ENCODE measurements around the gene TACR2. TPM values are rescaled to one million over a fixed set of nuclear protein-coding genes. Genes with fewer than 3 reads are reported as not detected.

The TACR2 gene
- total RNA-seq, 4 donors from 2014 or later = 0.25 to 1.2 (median 0.63) TPM

DNA sequence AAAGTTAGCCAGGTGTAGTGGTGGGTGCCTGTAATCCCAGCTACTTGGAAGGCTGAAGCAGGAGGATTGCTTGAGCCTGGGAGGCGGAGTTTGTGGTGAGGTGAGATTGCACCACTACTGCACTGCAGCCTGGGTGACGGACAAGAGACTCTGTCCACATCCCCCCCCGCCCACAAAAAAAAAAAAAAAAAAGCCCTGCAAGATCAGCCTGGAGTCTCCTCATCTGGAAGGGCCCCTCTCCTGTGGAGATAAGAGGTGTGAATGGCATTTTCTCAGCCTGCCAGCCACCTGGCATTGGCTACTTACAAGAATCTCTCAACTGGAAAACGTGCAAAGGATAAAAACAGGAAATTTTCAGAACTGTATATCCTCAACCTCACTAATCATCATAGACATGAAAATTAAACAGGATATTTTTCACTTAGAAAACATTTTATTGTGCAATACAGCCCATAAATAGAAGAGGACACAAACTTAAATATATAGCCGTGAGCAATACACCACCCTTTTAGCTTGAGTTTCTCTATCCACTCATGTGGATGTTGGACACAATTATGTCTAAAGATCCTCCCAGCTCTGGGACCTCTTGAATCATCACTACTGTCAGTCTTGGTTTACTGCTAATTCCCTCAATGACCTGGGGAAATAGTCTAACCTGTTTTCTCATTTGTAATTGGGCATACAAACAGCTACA, 23.2 kb upstream of the TACR2 start:
- DNase-seq (ENCODE audit: low spot score in 2 of 2) = peak in 1 of 2 donors; percentile 39
- Histone ChIP-seq H3K4me3 (no peak overlapping the region), H3K4me1 (peaks cover 29% of the 10 kb centered on the region), H3K9me3 (no peaks in the 10 kb centered on the region), H3K27ac (no peak overlapping the region), H3K27me3 (no peaks in the 10 kb centered on the region), H3K36me3 (no peaks in the 10 kb centered on the region)
- TF ChIP-seq POLR2A (IDR thresholded peaks at IDR 0.05) (no peak), EP300 (IDR thresholded peaks at IDR 0.05) (no peak), POLR2AphosphoS5 (IDR thresholded peaks at IDR 0.05) (no peak)
- TF ChIP-seq, protein P1, sequence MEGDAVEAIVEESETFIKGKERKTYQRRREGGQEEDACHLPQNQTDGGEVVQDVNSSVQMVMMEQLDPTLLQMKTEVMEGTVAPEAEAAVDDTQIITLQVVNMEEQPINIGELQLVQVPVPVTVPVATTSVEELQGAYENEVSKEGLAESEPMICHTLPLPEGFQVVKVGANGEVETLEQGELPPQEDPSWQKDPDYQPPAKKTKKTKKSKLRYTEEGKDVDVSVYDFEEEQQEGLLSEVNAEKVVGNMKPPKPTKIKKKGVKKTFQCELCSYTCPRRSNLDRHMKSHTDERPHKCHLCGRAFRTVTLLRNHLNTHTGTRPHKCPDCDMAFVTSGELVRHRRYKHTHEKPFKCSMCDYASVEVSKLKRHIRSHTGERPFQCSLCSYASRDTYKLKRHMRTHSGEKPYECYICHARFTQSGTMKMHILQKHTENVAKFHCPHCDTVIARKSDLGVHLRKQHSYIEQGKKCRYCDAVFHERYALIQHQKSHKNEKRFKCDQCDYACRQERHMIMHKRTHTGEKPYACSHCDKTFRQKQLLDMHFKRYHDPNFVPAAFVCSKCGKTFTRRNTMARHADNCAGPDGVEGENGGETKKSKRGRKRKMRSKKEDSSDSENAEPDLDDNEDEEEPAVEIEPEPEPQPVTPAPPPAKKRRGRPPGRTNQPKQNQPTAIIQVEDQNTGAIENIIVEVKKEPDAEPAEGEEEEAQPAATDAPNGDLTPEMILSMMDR (IDR thresholded peaks at IDR 0.05) = no peak
- 34% methylated on average over 5 of the region's 5 CpGs for WGBS

DNA sequence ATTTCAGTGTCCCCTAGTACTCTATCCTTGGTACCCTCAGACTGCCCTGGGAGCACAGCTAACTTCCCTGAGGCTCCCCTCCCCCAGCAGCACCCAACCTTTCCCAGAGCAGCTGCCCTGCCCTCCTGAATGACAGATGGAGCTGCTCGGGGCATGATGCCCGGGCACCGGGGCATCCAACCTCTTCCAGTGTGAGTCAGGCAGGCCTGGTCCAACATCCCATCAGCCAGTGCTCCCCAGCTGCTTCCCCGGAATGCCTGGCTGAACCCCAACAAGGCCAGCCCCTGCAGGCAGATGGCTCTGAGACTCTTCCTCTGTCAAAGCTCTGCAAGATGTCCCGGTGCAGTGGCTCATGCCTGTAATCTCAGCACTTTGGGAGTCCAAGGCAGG, 22.6 kb upstream of the TACR2 start:
- 31% methylated on average over 2 of the region's 5 CpGs for WGBS
- H3K36me3 ChIP-seq = no peaks in the 10 kb centered on the region
- no peak overlapping the region for H3K4me3 ChIP-seq
- peaks cover 29% of the 10 kb centered on the region for H3K4me1 ChIP-seq
- TF ChIP-seq, protein P1 (IDR thresholded peaks at IDR 0.05) = no peak
- peak overlapping the region; percentile 30 for H3K27ac ChIP-seq
- H3K9me3 ChIP-seq = no peaks in the 10 kb centered on the region
- peak in 1 of 2 donors; percentile 67 for DNase-seq (ENCODE audit: low spot score in 2 of 2)
- no peaks in the 10 kb centered on the region for H3K27me3 ChIP-seq

DNA sequence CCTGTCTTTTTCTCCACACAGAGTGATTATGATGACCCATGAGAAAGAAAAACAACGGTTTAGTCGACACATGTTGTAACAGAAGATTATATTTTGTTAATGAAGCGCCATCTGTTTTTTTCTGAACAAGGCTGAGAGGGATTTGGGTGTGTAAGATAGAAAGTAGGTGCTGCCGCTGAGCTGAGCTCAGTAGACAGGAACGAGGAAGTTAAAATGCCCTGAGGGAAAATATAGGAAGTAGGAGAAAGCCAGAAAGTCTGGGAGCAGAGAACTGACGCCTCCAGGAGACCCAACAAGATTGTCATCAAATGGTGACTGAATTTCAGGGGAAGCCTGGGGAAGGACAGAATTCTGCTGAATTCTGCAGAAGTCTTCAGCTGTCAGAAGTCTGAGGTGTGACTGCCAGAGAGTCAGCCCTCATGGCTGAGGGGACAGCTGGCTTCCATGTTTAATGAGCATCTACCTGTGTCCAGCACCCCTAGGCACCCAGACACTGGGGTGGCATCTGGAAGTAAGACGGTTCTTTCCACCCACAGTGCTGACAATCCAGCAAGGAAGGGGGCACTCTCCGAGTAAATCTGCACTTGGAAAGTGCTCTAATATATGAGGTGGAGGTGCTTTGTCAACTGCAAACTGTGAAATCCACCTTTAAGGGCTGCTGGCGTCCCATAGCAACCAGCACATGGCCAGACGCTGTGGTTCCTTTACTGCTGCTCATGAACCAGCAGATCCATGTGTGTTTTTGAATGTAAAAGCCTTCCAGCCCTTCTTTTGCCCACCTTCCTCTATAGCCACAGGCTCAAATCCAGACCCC, 22.0 kb upstream of the TACR2 start:
- 16% methylated on average over 10 of the region's 10 CpGs for WGBS
- no peaks in the 10 kb centered on the region for H3K9me3 ChIP-seq
- no peaks in the 10 kb centered on the region for H3K27me3 ChIP-seq
- no peaks in the 10 kb centered on the region for H3K36me3 ChIP-seq
- no peak overlapping the region for H3K4me3 ChIP-seq
- H3K27ac ChIP-seq = peak overlapping the region; percentile 30
- TF ChIP-seq EP300 (IDR thresholded peaks at IDR 0.05) = no peak
- TF ChIP-seq, protein P1 (IDR thresholded peaks at IDR 0.05) = no peak
- TF ChIP-seq POLR2AphosphoS5 (IDR thresholded peaks at IDR 0.05) = no peak
- no peak for TF ChIP-seq POLR2A (IDR thresholded peaks at IDR 0.05)
- peak in 1 of 2 donors; percentile 29 for DNase-seq (ENCODE audit: low spot score in 2 of 2)
- H3K4me1 ChIP-seq = peaks cover 29% of the 10 kb centered on the region

DNA sequence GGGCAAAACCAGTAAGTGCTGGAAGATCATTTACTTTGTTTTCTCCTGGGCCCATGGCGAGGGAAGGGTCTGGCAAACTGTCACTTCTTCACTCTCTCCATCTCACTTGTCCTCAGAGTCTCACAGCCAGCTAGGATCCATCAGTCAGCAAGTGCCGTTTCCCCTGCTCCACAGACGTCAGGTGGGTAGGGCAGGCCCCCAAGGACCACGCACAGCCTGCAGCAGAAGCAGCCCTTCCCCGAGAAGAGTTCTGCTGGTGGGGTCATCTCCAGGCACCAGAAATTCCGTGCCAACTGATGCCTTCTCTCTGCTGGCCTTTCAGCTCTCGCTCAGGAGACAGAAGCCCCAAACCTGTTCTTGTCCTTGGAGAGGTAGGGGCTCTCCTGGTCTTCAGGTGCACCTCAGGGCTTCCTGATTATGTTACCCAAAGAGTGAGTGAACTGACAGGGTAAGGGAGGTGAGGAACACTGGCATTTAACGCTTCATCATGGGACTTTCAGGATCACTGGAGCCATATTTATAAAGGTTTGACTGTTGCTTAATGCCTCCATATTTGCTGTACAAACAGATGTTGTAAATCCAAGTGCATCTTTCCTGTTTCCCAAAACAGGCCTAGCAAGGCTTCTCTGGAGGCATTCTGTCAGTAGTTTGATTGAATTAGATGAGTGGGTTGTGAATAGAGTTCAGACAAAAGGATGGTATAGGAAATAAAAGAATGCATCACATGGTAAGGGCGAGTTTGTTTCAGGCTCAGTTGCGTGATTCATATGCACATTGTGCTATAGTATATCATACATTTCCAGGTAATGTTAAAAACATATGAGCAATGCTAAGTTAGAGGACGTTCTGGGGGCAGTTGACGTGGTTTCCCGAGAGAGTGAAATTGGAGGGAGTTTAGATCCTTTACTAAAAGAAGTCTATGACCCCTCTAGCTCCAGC, 20.9 kb upstream of the TACR2 start:
- H3K27me3 ChIP-seq = no peaks in the 10 kb centered on the region
- no peak for DNase-seq (ENCODE audit: low spot score in 2 of 2)
- TF ChIP-seq EP300 (IDR thresholded peaks at IDR 0.05) = no peak
- TF ChIP-seq, protein P1 (IDR thresholded peaks at IDR 0.05) = no peak
- no peak for TF ChIP-seq POLR2AphosphoS5 (IDR thresholded peaks at IDR 0.05)
- no peak for TF ChIP-seq POLR2A (IDR thresholded peaks at IDR 0.05)
- peak overlapping the region; percentile 30 for H3K27ac ChIP-seq
- whole genome bisulfite sequencing = 82% methylated on average over 11 of the region's 13 CpGs
- H3K9me3 ChIP-seq = no peaks in the 10 kb centered on the region
- no peak overlapping the region for H3K4me3 ChIP-seq
- H3K36me3 ChIP-seq = no peaks in the 10 kb centered on the region
- peaks cover 29% of the 10 kb centered on the region for H3K4me1 ChIP-seq
